Measurements from ENCODE around the gene VSIG10L2.

- TF ChIP-seq CTCF (conservative IDR thresholded peaks at IDR 0.05) (no peak), EZH2 (IDR thresholded peaks at IDR 0.05; ENCODE audit: low read depth) (no peak)
These were observed 2.0 kb upstream of the VSIG10L2 start for GRCh38 chr11:125943661-125944349.
